Suprapubic skin (tissue), 4 donors: Measurements from ENCODE around the gene IFRD2. TPM values are rescaled to one million over a fixed set of nuclear protein-coding genes. Genes with fewer than 3 reads are reported as not detected.
A peak's percentile ranks its signal among the peaks of the same experiment; 100 is the strongest.

Experiments
- DNase-seq, 2 donors: peaks; one replicate each; pipeline ENCODE4 v3.0.0-alpha.2; 2019; ENCODE audit warnings: low spot score in 2 of 2
- H3K27ac ChIP-seq: fragments of 200-600 bp; sonication (generic); one replicate; pipeline ENCODE4 v1.5.1; 2019
- H3K27me3 ChIP-seq: fragments of 200-600 bp; sonication (generic); one replicate; pipeline ENCODE4 v1.5.1; 2019
- H3K36me3 ChIP-seq: fragments of 200-600 bp; sonication (generic); one replicate; pipeline ENCODE4 v1.5.1; 2019
- H3K4me1 ChIP-seq: fragments of 200-600 bp; sonication (generic); one replicate; pipeline ENCODE4 v1.5.1; 2019
- H3K4me3 ChIP-seq: fragments of 200-600 bp; sonication (generic); one replicate; pipeline ENCODE4 v1.5.1; 2019; ENCODE audit warnings: mild to moderate bottlenecking
- H3K9me3 ChIP-seq: fragments of 200-600 bp; sonication (generic); one replicate; pipeline ENCODE4 v1.5.1; 2019
- EP300 ChIP-seq: sonication (generic); formaldehyde crosslinking; IDR thresholded peaks from one replicate; pipeline ENCODE4 v1.6.1; 2017; ENCODE audit warnings: antibody characterized with exemption
- POLR2A ChIP-seq, 2 donors: fragments of 450-650 bp; IDR thresholded peaks; one replicate each; pipeline ENCODE4 v1.6.1; 2017; ENCODE audit warnings: antibody characterized with exemption in 2 of 2, mild to moderate bottlenecking in 2 of 2, moderate library complexity in 2 of 2
- POLR2AphosphoS5 ChIP-seq, 3 donors: sonication (generic); formaldehyde crosslinking; IDR thresholded peaks; one replicate each; pipeline ENCODE4 v1.6.1; 2017; ENCODE audit warnings: antibody characterized with exemption in 3 of 3
- WGBS: methylation state at CpG from one replicate; pipeline ENCODE4 v1.1.5; 2018; 5-methylcytosine and 5-hydroxymethylcytosine counted together
- total RNA-seq, 4 donors: library from RNA; depleted of rRNA; stranded (reverse); fragments of >200 nt; gene quantifications; one replicate each; pipeline ENCODE4 v1.1.0, GENCODE V29; 2016
- TF ChIP-seq, protein P1 (sequence below), 2 donors: fragments of 200-600 bp in 1 of 2; fragments of 450-650 bp in 1 of 2; sonication (generic) in 1 of 2; IDR thresholded peaks; one replicate each; pipeline ENCODE4 v1.5.1; 2016 to 2019; ENCODE audit warnings: antibody characterized with exemption in 2 of 2, mild to moderate bottlenecking in 1 of 2, moderate library complexity in 1 of 2

The IFRD2 gene
- total RNA-seq, 4 donors from 2014 or later = 56.3 to 84.9 (median 75.2) TPM

GRCh38 chr3:50334339-50335075 is 42.3 kb upstream of the IFRD2 start:
- TF ChIP-seq, protein P1, sequence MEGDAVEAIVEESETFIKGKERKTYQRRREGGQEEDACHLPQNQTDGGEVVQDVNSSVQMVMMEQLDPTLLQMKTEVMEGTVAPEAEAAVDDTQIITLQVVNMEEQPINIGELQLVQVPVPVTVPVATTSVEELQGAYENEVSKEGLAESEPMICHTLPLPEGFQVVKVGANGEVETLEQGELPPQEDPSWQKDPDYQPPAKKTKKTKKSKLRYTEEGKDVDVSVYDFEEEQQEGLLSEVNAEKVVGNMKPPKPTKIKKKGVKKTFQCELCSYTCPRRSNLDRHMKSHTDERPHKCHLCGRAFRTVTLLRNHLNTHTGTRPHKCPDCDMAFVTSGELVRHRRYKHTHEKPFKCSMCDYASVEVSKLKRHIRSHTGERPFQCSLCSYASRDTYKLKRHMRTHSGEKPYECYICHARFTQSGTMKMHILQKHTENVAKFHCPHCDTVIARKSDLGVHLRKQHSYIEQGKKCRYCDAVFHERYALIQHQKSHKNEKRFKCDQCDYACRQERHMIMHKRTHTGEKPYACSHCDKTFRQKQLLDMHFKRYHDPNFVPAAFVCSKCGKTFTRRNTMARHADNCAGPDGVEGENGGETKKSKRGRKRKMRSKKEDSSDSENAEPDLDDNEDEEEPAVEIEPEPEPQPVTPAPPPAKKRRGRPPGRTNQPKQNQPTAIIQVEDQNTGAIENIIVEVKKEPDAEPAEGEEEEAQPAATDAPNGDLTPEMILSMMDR (IDR thresholded peaks at IDR 0.05) = no peak
- TF ChIP-seq POLR2A (IDR thresholded peaks at IDR 0.05) = no peak
- TF ChIP-seq POLR2AphosphoS5 (IDR thresholded peaks at IDR 0.05) = no peak
- no peak for TF ChIP-seq EP300
- Histone ChIP-seq H3K27me3 (no peaks in the 10 kb centered on the region), H3K27ac (peak overlapping the region; percentile 94), H3K36me3 (peaks cover 30% of the 10 kb centered on the region), H3K4me1 (peaks cover 66% of the 10 kb centered on the region), H3K9me3 (no peaks in the 10 kb centered on the region), H3K4me3 (peak overlapping the region; percentile 5)
- DNase-seq = no peak
- WGBS = 50% methylated on average over 5 of the region's 5 CpGs

- Histone ChIP-seq H3K9me3 (no peaks in the 10 kb centered on the region), H3K36me3 (peaks cover 34% of the 10 kb centered on the region), H3K4me3 (peak overlapping the region; percentile 5), H3K27ac (peak overlapping the region; percentile 94), H3K27me3 (no peaks in the 10 kb centered on the region), H3K4me1 (peaks cover 61% of the 10 kb centered on the region)
- DNase-seq = no peak
- WGBS = 41% methylated on average over 12 of the region's 12 CpGs
- TF ChIP-seq, protein P1 (IDR thresholded peaks at IDR 0.05) = no peak
- TF ChIP-seq POLR2A (IDR thresholded peaks at IDR 0.05) = no peak
- no peak for TF ChIP-seq EP300
Measured at GRCh38 chr3:50333744-50334328, 41.6 kb upstream of the IFRD2 start.

- Histone ChIP-seq H3K9me3 (no peaks in the 10 kb centered on the region), H3K4me1 (peaks cover 65% of the 10 kb centered on the region), H3K27ac (no peak overlapping the region), H3K27me3 (no peaks in the 10 kb centered on the region), H3K4me3 (no peak overlapping the region), H3K36me3 (peaks cover 34% of the 10 kb centered on the region)
- no peak for TF ChIP-seq EP300
- TF ChIP-seq, protein P1 (IDR thresholded peaks at IDR 0.05) = no peak
- TF ChIP-seq POLR2A (IDR thresholded peaks at IDR 0.05) = no peak
- TF ChIP-seq POLR2AphosphoS5 (IDR thresholded peaks at IDR 0.05) = no peak
- WGBS = 94% methylated on average over 19 of the region's 19 CpGs
- no peak for DNase-seq
Measured at GRCh38 chr3:50331364-50331907, 39.2 kb upstream of the IFRD2 start.

GRCh38 chr3:50330330-50330729 is 38.1 kb upstream of the IFRD2 start:
- Histone ChIP-seq H3K27ac (no peak overlapping the region), H3K36me3 (peaks cover 43% of the 10 kb centered on the region), H3K9me3 (no peaks in the 10 kb centered on the region), H3K4me3 (no peak overlapping the region), H3K4me1 (peaks cover 62% of the 10 kb centered on the region), H3K27me3 (no peaks in the 10 kb centered on the region)
- DNase-seq = no peak
- 93% methylated on average over 5 of the region's 10 CpGs for WGBS
- TF ChIP-seq, protein P1 (IDR thresholded peaks at IDR 0.05) = no peak
- TF ChIP-seq EP300 (no peak), POLR2A (IDR thresholded peaks at IDR 0.05) (no peak), POLR2AphosphoS5 (IDR thresholded peaks at IDR 0.05) (no peak)

DNA sequence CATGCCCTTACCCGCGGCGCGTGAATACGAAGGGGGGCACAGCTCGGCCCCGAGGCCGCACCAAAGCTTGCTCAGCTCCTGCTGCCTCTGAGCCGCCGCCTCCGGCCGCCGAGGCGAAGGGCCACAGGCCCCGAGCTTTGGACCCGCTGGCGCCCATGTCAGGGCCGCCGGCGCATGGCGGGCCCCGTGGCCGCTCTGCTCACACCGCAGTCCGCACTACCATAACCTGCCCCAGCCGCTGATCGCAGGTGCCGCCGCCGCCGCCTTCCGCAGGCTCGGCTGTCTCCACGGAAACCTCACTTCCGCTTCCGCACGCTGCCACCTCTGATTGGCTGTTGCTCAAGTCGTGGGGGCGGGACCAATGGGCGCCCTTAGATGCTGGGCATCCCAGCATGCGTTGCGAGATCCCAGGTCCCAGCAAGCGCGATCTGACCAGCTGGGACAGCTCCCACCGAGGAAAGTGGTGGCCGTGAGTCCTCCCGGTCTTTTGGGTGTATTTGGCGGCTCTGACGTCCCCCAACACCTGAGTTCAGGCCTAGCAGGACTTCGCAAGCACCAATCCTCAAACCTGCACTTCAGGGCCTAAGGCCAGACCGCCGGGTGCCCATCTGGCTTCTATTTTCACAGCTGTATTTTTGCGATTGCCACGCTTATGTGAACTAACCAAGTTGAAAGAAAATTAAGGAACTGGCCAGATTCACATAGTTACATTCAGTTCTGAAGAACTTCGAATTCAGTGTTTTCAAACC is 35.9 kb upstream of the IFRD2 start, which contains the start of gene TUSC2:
Gene TUSC2, minus strand, starts transcription at position 281 of the 749 bp plus-strand sequence. Its CDS starts 124 bp downstream, at position 157.
- H3K4me3 ChIP-seq = peak within 1 kb of the TSS; percentile 79
- no peaks in the 10 kb centered on the region for H3K27me3 ChIP-seq
- no peaks in the 10 kb centered on the region for H3K9me3 ChIP-seq
- TF ChIP-seq EP300 (no peak), POLR2AphosphoS5 (IDR thresholded peaks at IDR 0.05) (peak in 2 of 3 donors; percentile 2 to 88), POLR2A (IDR thresholded peaks at IDR 0.05) (peak in 1 of 2 donors; percentile 63)
- TF ChIP-seq, protein P1 (IDR thresholded peaks at IDR 0.05) = no peak
- H3K27ac ChIP-seq = peak within 1 kb of the TSS; percentile 76
- peaks cover 56% of the 10 kb centered on the region for H3K4me1 ChIP-seq
- 2% methylated on average over 36 of the region's 55 CpGs for WGBS
- H3K36me3 ChIP-seq = peaks cover 45% of the 10 kb centered on the region
- peak; percentile 99 to 100 for DNase-seq
